Measurements from ENCODE around the gene MAPK8IP3.

Gene MAPK8IP3

DNA sequence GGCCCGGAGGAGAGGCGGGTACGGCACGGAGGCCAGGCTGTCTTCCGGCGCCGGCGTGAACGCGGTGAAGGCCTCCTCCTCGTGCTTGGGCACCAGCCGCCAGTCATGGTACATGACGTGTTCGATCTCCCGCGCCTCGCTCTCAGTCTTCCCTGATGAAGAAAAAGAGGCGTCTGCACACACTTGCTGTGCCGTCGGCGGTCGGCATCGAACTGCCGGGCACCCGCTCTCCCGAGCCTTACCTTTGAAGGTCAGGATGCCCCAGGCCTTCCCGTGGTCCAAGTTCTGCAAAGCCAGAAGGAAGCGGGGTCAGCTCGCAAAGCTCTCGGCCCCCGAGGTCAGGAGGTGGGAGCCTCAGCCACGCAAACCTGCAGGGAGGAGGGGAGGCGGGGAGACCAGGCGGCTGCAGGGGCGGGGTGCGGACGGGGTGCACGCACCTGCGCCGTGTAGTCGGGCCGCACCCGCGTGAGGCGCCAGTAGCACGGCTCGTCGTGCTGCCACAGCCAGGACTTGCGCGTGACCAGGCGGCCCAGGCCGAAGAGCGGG, 66.4 kb downstream of the MAPK8IP3 start, which contains the start of gene EME2:
EME2 (plus strand) TSS at position 449 of the 546 bp plus-strand sequence. CDS start 418 bp downstream, outside the sequence.
- Histone ChIP-seq H3K27ac (peak within 1 kb of the TSS; percentile 97), H4K20me1 (peaks cover 73% of the 10 kb centered on the region)
- TF ChIP-seq Cebpa-rat (IDR thresholded peaks at IDR 0.05), result no peak

DNA sequence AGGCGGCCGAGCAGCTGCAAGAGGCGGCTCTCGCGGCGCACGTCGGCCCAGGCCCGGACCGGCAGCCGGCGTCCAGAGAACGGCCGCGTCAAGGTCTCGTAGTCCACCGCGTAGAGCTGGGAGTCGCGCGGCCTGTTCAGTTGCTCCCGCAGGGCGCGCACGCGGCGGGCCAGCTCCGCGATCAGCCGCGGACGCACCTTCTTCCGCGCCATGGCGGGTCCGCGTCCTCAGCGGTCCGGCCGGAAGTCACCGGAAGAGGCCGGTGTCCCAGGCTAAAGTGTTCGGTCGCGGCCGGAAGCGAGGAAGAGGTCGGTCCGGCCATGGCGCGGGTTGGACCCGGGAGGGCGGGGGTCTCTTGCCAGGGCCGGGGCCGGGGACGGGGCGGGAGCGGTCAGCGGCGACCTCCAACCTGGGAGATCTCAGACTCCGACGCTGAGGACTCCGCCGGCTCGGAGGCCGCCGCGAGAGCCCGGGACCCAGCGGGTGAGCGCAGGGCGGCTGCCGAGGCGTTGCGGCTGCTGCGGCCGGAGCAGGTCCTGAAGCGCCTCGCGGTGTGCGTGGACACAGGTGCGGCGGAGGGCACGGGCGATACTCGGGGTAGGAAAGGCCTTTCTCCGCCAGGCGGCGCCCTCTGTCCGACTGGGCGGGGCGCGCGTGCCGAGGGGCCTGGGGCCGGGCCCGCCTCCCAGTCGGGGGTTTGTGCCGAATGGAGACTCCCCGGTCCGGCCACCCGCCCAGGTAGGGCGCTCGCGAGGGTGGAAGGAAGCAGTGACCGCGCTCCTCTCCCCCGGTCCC, 67.1 kb downstream of the MAPK8IP3 start, which contains the start of gene MRPS34:
MRPS34 (minus strand) TSS at position 227 of the 795 bp plus-strand sequence; CDS start at position 212, 15 bp downstream.
- Histone ChIP-seq H3K4me2 (peak within 1 kb of the TSS; percentile 98), H3K4me3 (peak within 1 kb of the TSS; percentile 97), H4K20me1 (peaks cover 73% of the 10 kb centered on the region), H3K27me3 (no peaks in the 10 kb centered on the region), H3K36me3 (peaks cover 59% of the 10 kb centered on the region), H3K9ac (peak within 1 kb of the TSS; percentile 98), H3K9me3 (no peaks in the 10 kb centered on the region), H3K27ac (peak within 1 kb of the TSS; percentile 97), H3K4me1 (peaks cover 48% of the 10 kb centered on the region)
- no peak for TF ChIP-seq Cebpa-rat (IDR thresholded peaks at IDR 0.05)

More for the DNA sequence above, 66.4 kb downstream of the MAPK8IP3 start, which contains the start of gene EME2:
- peak within 1 kb of the TSS; percentile 98 for H3K4me2 ChIP-seq
- H3K27me3 ChIP-seq, result no peaks in the 10 kb centered on the region
- peaks cover 45% of the 10 kb centered on the region for H3K4me1 ChIP-seq
- no peaks in the 10 kb centered on the region for H3K9me3 ChIP-seq
- peaks cover 59% of the 10 kb centered on the region for H3K36me3 ChIP-seq
- peak within 1 kb of the TSS; percentile 97 for H3K4me3 ChIP-seq
- H3K9ac ChIP-seq, result peak within 1 kb of the TSS; percentile 98

DNA sequence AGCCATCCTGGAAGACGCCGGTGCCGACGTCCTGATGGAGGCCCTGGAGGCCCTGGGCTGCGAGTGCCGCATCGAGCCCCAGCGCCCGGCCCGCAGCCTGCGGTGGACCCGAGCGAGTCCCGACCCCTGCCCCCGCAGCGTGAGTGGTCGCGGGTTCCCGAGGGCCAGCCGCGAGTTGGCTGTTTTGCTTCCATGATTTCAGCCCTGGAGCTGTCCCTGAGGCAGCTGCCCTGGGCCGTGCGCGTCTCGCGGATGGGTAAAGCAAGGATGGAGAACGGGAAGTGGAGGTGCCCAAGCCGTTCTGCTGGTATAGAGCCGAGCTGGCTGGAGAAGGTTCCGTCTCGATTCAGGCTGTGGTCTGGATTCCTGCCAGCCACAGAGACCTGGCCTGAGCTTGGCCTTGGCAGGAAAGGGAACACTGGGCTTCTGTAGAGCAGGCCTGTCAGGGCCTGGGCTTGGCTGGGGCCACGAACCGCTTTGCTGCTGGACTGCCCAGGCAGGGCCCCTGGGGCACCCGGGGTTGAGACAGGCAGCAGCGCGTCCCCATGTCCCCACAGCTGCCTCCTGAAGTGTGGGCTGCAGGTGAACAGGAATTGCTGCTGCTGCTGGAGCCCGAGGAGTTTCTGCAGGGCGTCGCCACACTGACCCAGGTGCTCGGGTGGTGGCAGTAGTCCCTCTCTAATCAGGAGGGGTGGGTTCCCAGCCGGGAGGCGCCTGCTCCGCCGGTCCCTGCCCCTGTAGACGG, 67.9 kb downstream of the MAPK8IP3 start:
- peak overlapping the region; percentile 97 for H3K4me3 ChIP-seq
- H3K4me1 ChIP-seq, result peaks cover 48% of the 10 kb centered on the region
- peak overlapping the region; percentile 97 for H3K27ac ChIP-seq
- no peaks in the 10 kb centered on the region for H3K27me3 ChIP-seq
- peak overlapping the region; percentile 98 for H3K9ac ChIP-seq
- H3K36me3 ChIP-seq, result peaks cover 59% of the 10 kb centered on the region
- peak overlapping the region; percentile 98 for H3K4me2 ChIP-seq
- TF ChIP-seq Cebpa-rat (IDR thresholded peaks at IDR 0.05), result no peak
- H3K9me3 ChIP-seq, result no peaks in the 10 kb centered on the region
- peaks cover 73% of the 10 kb centered on the region for H4K20me1 ChIP-seq

DNA sequence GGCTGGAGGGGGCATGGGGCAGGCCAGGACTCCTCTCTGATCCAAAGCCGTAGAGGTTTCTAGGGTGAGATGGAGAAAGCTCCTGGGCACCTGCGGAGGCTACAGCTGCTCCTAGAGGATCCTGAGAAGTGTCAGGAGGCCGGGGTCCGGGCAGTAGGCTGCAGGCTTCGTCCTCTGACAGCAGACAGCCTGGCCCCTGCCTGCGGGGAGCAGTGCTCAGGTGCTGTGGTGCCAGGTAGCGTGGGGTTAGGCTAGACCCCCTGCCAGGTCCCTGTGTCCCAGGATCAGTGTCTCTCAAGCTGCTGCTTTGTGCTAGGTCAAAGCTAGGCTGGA, 68.4 kb downstream of the MAPK8IP3 start:
- Histone ChIP-seq H3K36me3 (peaks cover 59% of the 10 kb centered on the region), H3K27me3 (no peaks in the 10 kb centered on the region), H3K4me2 (peak overlapping the region; percentile 98), H4K20me1 (peaks cover 73% of the 10 kb centered on the region), H3K4me1 (peaks cover 48% of the 10 kb centered on the region), H3K4me3 (peak overlapping the region; percentile 97), H3K9ac (peak overlapping the region; percentile 98), H3K9me3 (no peaks in the 10 kb centered on the region), H3K27ac (peak overlapping the region; percentile 97)
- TF ChIP-seq Cebpa-rat (IDR thresholded peaks at IDR 0.05), result no peak

DNA sequence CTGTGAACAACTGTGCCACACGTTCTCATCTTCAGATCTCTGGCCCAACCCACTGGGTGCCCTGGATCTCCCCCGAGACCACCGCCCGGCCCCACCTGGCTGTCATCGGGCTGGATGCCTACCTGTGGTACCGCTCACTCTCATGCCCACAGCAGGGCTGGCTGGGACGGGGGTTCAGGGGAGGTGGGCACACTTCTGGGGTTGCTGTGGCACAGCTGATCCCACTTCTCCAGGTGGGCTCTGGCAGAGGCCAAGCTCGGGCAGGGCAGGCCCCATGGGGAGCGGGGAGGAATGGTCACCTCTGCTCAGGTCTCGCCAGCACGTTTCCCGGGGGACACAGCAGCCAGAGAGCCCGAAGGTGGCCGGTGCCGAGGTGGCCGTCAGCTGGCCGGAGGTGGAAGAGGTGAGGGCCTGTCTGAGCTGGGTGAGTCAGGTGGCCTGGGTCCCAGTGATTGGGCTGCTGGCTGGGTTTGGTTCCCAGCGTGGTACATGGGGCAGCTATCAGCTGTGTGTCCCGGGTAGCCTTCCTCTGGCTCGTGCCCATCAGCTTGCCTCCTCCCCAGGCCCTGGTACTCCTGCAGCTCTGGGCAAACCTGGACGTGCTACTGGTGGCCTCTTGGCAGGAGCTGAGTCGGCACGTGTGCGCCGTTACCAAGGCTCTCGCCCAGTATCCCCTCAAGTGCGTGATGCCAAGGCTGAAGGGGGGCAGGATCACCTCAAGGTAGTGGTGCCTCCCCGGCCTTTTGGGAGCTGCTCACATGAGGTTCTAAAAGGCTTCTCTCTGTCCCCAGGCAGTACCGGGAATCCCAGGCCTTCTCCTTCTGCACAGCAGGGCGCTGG, 69.2 kb downstream of the MAPK8IP3 start:
- H3K27ac ChIP-seq, result 0 out of 2 replicates have a peak overlapping the region, but pooled peaks have one; percentile 97

DNA sequence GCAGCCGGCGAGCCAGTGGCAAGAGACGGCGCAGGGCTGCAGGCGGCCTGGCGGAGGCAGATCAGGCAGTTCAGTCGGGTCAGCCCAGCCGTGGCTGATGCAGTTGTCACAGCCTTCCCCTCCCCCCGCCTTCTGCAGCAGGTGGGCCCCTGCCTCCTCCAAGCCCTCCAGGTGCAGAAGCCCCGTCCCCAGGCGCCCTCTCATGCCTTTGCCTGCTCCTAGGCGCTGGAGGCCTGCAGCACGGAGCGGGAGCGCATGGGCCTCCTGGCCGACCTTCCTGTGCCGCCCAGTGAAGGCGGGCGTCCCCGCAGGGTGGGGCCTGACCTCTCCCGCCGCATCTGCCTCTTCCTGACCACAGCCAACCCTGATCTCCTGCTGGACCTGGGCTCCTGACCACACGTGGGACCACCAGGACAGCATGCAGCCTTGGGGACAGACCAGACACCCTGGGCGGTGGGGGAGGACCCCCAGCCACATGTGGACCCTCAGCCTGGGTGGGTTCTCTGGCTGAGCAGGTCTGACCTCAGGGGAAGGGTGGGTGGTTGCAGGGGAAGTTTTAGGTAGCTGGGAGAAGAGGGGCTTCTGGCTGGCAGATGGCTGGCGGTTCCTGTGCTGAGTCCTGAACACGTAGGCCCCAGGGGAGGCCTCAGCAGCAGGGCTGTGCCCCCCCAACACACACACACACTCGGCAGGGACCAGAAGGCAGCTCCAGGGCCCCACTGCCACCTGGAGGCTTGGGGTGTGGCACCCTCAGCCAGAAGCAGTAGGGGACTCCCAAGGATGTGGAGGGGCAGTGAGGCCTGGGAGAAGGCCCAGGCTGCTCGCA, 70.1 kb downstream of the MAPK8IP3 start:
- no peaks in the 10 kb centered on the region for H3K9me3 ChIP-seq
- peaks cover 42% of the 10 kb centered on the region for H3K4me1 ChIP-seq
- no peak overlapping the region for H3K9ac ChIP-seq
- H3K27ac ChIP-seq, result no peak overlapping the region
- TF ChIP-seq Cebpa-rat (IDR thresholded peaks at IDR 0.05), result no peak
- H3K4me3 ChIP-seq, result no peak overlapping the region
- no peaks in the 10 kb centered on the region for H3K27me3 ChIP-seq
- peaks cover 64% of the 10 kb centered on the region for H3K36me3 ChIP-seq
- peak overlapping the region; percentile 7; the same call in 1 of the 2 replicates for H3K4me2 ChIP-seq
- peaks cover 76% of the 10 kb centered on the region for H4K20me1 ChIP-seq

More for the DNA sequence above, 69.2 kb downstream of the MAPK8IP3 start:
- Histone ChIP-seq H3K4me1 (peaks cover 43% of the 10 kb centered on the region), H3K9me3 (no peaks in the 10 kb centered on the region), H3K4me2 (peak overlapping the region; percentile 98), H3K27me3 (no peaks in the 10 kb centered on the region), H4K20me1 (peaks cover 73% of the 10 kb centered on the region), H3K9ac (peak overlapping the region; percentile 98), H3K4me3 (no peak overlapping the region; the same call in 1 of the 2 replicates), H3K36me3 (peaks cover 59% of the 10 kb centered on the region)
- no peak for TF ChIP-seq Cebpa-rat (IDR thresholded peaks at IDR 0.05)

DNA sequence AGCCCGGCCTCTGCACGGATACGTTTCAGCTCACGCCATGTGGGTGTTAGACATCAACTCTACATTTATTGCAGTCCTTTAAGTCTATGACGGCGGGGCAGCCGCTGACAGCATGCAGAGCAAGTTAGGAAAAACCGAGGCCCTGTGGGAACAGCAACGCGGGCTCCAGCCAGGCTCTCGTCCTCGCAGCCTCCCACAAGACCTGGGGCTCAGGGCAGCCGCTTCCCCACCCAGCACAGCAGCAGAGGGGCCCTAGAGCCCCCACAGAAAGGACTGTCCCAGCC, 70.6 kb downstream of the MAPK8IP3 start:
- H3K4me2 ChIP-seq, result peak overlapping the region; percentile 7; the same call in 1 of the 2 replicates
- peaks cover 66% of the 10 kb centered on the region for H3K36me3 ChIP-seq

DNA sequence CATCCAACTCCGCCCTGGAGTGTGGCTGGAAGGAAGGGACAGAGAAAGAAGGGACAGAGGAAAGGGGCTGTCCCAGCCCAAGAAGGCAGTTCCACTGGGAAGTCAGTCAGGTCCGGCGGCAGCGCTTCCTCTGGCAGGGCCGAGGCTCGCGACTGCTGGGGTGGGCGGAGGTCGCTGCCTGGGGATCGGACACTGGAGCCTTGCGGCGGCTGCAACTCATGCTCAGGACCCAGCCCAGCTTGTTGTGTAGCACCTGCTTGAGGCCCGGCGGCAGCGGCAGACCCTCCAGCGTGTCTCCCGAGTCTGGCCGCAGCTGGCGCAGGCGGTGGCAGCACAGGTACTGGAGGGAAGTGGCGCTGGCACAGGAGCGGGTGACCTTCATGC, 71.0 kb downstream of the MAPK8IP3 start:
- peaks cover 85% of the 10 kb centered on the region for H4K20me1 ChIP-seq
- H3K4me1 ChIP-seq, result peaks cover 49% of the 10 kb centered on the region
- H3K36me3 ChIP-seq, result peaks cover 66% of the 10 kb centered on the region
- H3K27ac ChIP-seq, result no peak overlapping the region
- TF ChIP-seq Cebpa-rat (IDR thresholded peaks at IDR 0.05), result no peak
- no peak overlapping the region for H3K4me3 ChIP-seq
- no peaks in the 10 kb centered on the region for H3K9me3 ChIP-seq
- peak overlapping the region; percentile 7; the same call in 1 of the 2 replicates for H3K4me2 ChIP-seq
- 0 out of 2 replicates have a peak overlapping the region, but pooled peaks have one; percentile 10 for H3K9ac ChIP-seq
- H3K27me3 ChIP-seq, result no peaks in the 10 kb centered on the region

More for the DNA sequence above, 70.6 kb downstream of the MAPK8IP3 start:
- H3K4me3 ChIP-seq, result no peak overlapping the region
- no peak for TF ChIP-seq Cebpa-rat (IDR thresholded peaks at IDR 0.05)
- H3K9ac ChIP-seq, result 0 out of 2 replicates have a peak overlapping the region, but pooled peaks have one; percentile 10
- H4K20me1 ChIP-seq, result peaks cover 81% of the 10 kb centered on the region
- H3K27ac ChIP-seq, result no peak overlapping the region
- no peaks in the 10 kb centered on the region for H3K9me3 ChIP-seq
- H3K4me1 ChIP-seq, result peaks cover 47% of the 10 kb centered on the region
- H3K27me3 ChIP-seq, result no peaks in the 10 kb centered on the region
